ENCODE data around the gene TRAPPC8.

- TF ChIP-seq POLR2A (IDR thresholded peaks at IDR 0.05) (no peak), CTCF (IDR thresholded peaks at IDR 0.05) (no peak)
These were observed 141.8 kb downstream of the TRAPPC8 start for GRCh38 chr18:31801078-31801477.

All from lower leg skin (tissue), 3 donors.